DMS53 (cell line): ENCODE data around the gene FGD3.
A peak's percentile ranks its signal among the peaks of the same experiment; 100 is the strongest.
"Not testable (repeated sequence)": the region's sequence is repeated elsewhere in the genome, so short reads cannot be mapped to it uniquely, and the experiment has no call there.

Experiments
- DNase-seq: peaks from one replicate; lab custom pipeline; 2025; lab: John Stamatoyannopoulos, UW

FGD3 gene, protein sequence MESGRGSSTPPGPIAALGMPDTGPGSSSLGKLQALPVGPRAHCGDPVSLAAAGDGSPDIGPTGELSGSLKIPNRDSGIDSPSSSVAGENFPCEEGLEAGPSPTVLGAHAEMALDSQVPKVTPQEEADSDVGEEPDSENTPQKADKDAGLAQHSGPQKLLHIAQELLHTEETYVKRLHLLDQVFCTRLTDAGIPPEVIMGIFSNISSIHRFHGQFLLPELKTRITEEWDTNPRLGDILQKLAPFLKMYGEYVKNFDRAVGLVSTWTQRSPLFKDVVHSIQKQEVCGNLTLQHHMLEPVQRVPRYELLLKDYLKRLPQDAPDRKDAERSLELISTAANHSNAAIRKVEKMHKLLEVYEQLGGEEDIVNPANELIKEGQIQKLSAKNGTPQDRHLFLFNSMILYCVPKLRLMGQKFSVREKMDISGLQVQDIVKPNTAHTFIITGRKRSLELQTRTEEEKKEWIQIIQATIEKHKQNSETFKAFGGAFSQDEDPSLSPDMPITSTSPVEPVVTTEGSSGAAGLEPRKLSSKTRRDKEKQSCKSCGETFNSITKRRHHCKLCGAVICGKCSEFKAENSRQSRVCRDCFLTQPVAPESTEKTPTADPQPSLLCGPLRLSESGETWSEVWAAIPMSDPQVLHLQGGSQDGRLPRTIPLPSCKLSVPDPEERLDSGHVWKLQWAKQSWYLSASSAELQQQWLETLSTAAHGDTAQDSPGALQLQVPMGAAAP

GRCh38 chr9:92947268-92948037, at the start of gene FGD3:
TSS of gene FGD3 (plus strand) at chr9:92947523. CDS start at chr9:92976257, 28,734 bp downstream.
- peak; percentile 64 for DNase-seq

DNA sequence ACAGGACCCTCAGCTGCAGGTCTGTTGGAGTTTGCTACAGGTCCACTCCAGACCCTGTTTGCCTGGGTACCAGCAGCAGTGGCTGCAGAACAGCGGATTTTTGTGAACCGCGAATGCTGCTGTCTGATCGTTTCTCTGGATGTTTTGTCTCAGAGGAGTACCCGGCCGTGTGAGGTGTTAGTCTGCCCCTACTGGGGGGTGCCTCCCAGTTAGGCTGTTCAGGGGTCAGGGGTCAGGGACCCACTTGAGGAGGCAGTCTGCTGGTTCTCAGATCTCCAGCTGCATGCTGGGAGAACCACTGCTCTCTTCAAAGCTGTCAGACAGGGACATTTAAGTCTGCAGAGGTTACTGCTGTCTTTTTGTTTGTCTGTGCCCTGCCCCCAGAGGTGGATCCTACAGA, 42.2 kb upstream of the FGD3 start:
- not testable (repeated sequence) for DNase-seq

DNA sequence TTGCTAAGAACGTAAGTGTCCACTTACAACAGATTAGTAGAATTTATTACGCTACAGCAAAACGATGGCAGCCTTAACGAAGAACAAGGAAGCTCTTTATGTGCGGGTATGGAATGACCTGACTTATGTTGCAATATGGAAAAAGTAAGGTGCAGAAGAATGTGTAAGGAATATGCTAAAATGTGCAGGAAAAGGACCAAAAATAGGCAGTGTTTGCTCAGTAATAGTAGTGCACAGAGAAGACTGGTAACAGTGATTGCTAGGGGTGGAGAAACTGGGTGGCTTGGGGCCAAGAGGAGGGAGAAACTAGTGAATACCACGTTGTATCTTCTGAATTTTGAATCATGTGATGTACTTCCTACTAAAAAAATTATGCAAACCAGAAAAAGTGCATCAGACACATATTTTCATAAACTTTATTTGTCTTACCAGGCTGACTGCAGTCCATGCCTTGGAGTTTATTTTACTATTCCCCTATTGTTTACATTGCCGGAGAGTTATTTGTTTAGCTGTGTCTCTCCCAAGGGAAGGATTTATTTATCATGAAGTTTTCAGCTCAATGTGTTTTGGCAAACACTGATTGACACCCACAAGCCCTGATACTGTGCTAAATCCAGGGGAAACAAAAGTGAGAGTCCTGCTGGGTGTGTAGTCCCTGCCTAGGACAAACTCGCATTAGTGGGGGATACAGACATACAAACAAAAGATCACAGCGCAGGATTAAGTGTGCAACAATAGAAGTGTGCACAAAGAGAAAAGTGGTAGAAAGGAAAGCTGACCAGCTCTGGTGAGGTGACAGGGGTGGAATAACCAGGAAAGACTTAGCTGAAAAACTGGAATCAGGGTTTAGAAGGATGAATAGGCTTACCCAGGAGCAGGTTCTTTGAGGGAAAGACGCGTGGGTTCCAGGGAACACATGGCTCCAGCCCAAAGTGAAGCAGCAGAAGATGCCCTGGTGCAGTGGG, 35.5 kb upstream of the FGD3 start:
- peak; percentile 43 for DNase-seq

DNA sequence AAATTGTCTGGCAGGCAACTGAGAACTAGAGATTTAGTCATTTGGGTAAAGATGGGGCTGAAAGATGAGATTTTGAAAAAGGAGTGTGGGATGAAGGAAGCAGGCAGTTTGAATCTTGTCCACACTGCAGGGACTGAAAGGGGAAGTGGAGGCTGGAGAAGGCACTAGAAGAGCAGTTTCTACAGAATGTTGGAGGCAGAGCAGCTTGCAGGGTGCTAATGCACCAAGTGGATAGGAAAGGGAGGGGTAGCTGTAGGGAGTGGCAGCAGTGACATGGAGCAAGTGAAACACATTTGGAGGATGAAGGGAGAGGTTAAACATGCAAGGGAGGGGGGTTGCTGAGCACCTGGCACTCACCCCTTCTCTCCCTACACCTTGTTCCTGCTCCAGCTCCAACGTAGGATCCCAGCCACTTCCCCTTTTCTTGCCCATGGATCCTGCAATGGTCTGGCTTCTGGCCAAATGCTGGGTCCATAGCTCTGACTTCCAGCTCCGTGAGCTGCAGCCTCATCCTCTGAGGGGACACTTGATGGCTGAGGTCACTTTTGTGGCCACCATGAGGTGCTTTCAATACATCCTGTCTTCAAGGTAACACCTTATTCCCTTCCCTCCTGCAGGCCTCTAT, 30.0 kb upstream of the FGD3 start:
- no peak for DNase-seq

DNA sequence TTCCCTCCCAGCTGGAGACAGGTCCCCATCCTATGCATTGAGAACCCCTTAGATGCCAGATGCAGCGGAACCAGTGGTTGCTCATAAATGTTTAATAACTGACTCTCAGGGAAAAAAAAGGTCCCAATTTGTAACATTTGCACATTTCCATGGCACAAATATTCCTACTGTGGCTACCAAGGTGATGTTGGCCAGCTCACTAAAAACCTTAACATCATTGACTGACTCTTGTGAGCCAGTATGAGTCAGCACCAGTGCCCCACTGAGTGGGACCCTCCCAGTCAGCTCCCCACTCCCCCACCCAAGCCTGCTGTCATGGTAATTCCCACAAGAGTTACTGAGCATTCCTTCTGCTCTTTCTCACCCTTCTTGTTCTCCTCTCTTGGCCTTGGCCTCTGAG, 26.9 kb upstream of the FGD3 start:
- DNase-seq = no peak

DNA sequence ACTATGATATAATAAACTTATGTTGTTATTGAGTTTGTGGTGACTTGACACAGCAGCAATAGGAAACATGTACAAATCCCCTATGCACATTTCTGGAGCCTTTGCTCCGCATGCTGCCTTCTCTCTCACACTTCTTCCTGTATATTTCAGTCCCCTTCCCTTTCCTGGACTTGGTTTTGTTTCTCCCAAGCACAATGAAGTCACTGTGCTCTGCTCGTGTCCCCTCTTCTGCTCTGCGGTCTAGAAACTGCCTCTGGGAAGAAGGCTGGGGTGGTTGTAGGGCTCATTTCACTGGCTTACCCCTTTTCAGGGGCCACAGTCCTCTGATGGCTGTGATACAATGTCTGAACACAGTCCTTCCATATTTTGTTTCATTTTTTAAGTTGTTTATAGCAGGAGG, 15.7 kb upstream of the FGD3 start:
- no peak for DNase-seq

- no peak for DNase-seq
These were observed 13.0 kb upstream of the FGD3 start for GRCh38 chr9:92934321-92934720.

DNA sequence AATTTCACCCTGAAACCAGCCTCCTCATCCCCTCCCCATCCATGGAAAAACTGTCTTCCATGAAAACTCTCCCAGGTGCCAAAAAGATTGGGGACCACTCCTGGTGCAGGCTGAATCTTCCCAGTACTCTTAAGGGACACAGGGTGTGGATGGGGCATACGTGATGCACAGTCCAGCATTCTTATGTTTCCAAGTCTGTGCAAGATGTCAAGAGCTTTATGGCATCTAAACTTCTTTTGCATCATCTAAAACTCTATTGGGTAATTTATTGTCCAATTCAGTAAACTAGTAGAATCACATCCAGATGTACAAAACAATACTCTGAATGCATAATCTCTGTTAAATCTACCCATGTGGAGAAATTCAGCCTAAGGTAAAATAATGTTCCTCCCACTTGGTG, 9.3 kb upstream of the FGD3 start:
- no peak for DNase-seq

DNA sequence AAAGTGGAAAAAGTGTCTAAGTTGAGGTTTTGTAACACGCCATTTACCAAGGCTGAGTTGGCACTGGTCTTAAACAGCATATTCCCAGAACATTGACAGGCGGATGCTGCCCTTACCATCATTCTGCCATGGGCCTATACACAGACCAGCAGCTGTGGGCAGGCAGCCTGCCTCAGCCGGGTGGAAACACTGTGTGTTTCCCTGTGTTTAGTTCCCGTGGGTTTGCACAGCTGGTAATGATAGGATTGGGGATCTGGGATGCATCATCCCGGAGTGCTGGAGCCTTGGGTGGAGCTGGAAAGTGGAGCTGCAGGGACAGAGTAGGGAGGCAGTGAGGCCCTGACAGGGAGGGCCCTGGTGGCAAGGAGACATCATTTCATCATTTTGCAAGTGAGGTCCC, 5.5 kb upstream of the FGD3 start:
- DNase-seq = no peak

- no peak for DNase-seq
These were observed 4.4 kb upstream of the FGD3 start for GRCh38 chr9:92942688-92943616.

GRCh38 chr9:92944921-92945320, 2.4 kb upstream of the FGD3 start:
- no peak for DNase-seq

- DNase-seq = no peak
These were observed 1.5 kb upstream of the FGD3 start for GRCh38 chr9:92945796-92946195.

DNA sequence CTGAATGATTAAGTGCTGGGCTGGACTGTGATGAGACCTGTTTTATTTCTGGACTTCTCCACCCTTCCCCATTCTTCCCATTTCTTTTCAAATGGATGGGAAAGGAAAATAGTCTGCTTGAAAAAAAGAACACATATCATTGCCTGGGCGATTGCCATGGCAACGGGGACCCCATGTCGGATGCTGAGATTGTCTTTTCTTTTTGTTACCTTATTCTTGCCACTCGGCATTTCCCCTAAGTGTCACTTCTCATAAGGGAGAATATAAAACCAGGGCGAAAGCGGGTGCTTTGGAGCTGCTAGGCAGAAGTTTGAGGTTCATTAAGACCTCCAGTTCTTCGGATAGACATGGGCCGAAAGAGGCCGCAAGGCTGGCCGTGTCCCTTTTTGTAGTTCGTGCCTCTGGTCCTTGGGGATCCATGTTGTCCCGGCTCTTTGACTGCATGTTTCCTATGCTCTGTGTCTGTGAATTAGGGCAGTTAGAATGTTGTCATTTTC, 763 bp downstream of the FGD3 start:
- DNase-seq = no peak

DNA sequence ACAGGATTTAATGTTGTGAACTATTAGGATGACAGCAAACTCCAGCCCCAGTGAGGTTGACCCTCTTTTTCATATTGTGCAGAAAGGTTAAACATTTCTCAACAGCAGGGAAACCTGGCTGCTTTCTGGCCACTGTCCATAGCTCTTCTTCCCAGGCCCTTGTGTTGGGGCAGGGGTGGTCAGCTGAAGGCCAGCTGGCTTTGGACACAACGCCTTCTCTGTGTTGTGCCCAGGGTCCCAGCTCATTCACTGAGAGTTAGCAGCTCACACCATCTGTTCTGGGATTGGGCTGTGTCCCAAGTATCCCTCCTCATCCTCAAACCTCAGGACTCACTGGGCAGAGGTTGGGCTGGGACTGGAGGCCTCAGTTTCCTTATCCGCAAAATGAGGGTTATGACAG, 1.3 kb downstream of the FGD3 start:
- DNase-seq = no peak

GRCh38 chr9:92949266-92949982, 2.1 kb downstream of the FGD3 start:
- DNase-seq = no peak

GRCh38 chr9:92950359-92950955, 3.1 kb downstream of the FGD3 start:
- DNase-seq = no peak

DNA sequence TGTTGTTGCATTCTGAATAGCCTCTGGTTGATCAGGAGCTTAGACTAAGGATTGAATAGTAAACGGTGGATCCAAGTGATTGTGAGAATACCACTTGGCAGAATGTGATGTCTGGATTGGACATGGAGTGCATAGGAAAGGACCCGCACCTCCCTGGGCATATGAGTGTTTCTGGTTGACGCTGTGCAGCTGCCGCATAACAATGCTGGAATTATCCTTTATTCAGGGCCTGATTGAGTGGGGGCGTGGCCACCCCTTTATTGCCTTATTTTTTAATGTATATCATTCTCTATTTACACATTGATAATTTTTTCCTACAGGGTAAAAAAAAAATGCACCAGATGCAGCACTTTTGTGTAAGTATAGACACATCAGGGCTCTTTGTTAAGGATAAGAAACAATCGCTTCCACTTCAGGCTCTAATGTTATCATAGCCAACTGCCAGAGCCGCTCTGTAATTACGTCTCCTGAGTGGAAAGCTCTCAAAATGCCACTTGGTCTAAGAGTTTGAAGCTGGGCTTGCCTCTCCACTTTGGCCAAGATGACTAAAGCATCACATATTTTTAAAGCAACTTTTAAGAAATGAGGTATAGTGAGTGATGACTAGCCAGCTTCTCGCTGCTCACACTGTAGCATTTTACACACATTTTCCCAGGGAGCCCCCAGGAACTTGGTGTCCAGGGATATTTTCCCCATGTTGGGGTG, 5.7 kb downstream of the FGD3 start:
- DNase-seq = no peak
